8988T (cell line): ENCODE results near the gene IKZF1.
A peak's percentile ranks its signal among the peaks of the same experiment; 100 is the strongest.

Source experiments
- DNase-seq: peaks from one replicate; pipeline ENCODE4 v3.0.0; 2011

The IKZF1 gene

DNA sequence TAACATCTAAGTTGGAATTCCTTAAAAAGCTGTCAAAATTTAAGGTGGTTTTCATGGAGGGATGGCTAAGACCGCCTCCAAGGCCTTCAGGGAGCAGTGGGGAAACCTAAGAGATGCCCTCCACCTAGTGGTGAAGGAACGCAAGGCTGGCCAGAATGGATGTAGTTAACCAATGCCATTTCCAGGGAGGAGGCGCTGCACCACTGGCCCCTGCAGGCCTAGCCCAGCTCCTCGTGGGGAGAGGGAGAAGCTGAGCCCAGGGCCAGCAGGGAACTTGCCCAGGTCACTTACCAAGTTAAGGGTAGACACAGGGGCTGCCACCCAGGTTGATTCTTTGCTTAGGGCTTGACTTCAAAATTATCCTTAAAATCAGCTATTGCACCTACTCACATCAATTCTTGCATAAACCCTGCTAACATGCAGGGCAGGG is 113.6 kb downstream of the IKZF1 start:
- peak; percentile 31 for DNase-seq

DNA sequence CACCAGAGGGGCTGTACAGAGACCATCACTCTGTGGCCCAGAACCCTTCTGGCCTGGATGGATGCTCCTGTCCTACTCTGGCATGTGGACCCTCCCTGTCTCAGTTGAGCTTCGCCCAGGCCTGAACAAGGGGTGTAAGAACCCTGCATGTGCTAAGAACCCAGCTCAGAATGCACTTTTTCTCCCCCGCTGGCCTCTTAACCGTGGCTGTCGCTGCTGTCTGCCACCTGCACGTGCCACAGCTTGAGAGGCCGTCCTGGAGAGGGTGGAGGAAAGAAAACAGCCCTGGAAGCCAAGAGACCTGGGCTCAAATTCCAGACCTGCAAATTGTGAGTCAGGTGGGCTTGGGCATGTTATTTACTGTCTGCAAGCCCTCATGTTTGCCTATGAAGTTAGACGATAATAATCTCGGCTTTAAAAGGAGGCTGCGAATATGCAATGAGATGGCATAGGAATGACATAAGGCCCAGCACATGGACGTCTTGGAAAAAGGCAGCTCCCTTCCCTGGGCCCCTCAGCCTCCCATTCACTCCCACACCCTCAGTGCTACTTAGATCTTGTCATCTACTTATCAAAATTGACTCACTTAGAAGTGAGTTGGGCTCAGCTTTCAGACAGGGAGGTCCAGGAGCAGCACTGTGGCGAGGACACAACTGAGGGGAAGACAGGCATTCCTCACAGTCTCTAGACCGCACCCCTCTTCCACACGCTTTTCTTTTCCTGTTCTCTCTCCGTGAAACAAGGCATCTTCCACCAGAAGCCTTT is 114.2 kb downstream of the IKZF1 start:
- no peak for DNase-seq

GRCh38 chr7:50421043-50421442 is 116.5 kb downstream of the IKZF1 start:
- no peak for DNase-seq

GRCh38 chr7:50422858-50423257 is 118.3 kb downstream of the IKZF1 start:
- DNase-seq = no peak

DNA sequence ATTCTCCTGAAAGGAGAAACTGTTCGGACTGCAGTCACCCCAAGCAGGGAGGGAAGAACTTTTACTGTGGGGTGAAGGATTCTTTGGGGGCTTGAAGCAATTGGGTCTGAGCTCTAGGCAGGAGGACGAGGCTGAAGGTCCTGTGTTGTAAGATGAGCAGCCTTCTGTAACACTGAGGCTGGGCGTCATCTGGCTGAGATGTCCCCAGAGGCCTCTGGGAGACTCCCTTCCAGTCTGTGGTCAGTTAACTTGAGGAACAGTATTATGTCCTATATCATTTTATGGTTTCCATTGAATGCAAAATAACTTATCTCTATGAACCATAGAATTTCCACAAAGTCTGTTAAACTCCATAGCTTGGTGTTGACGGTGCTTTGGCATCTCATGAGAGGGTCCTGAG is 119.3 kb downstream of the IKZF1 start:
- no peak for DNase-seq

GRCh38 chr7:50425318-50425717 is 120.8 kb downstream of the IKZF1 start:
- DNase-seq = no peak

DNA sequence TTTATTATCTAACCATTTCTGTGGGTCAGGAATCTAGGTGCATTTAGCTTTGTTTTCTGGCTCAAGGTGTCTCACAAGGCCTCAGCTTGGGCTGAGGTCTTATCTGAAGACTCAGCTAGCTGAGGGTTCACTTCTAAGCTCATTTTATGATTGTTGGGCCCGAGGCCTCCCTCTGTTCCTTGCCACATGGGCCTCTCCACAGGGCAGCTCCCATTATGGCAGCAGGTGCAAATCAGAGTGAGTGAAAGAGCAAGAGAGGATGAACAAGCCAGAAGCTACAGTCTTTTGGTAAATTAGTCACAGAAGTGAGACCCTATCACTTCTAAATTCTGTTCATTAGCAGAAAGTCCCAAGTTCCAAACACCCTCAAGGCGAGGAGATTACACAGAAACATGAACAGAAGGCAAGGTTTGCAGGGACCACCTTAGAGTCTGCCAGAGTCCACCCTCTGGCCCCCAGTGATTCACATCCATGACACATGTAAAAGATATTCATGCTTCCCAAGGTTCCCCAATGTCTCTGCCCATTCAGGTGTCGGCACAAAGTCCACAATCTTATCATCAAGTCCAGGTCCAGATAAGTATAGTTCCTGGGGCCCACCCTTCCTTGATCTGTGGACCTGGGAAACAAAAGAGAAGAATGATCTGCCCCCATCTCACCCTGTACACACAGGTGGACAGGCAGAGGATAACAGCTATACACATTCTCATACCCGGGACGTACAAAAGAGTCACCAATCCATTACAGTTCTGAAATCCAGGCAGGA is 121.9 kb downstream of the IKZF1 start:
- no peak for DNase-seq

DNA sequence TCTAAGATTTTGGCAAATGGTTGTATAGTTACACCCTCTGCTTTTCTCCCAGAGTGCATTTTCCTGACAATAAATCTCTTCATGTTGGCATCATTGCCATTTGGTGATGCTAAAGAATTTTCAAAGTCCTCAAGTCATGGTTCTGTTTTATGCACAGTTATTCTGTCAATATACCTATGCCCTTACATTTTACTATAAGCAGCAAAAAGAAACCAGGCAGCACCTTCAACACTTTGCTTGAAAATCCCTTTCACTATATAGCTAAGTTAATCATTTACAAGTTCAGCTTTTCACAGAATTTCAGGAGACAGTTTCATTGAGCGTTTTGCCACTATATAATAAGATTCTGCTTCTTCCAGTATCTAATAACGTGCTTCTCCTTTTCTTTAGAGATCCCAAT is 123.0 kb downstream of the IKZF1 start:
- DNase-seq = no peak

DNA sequence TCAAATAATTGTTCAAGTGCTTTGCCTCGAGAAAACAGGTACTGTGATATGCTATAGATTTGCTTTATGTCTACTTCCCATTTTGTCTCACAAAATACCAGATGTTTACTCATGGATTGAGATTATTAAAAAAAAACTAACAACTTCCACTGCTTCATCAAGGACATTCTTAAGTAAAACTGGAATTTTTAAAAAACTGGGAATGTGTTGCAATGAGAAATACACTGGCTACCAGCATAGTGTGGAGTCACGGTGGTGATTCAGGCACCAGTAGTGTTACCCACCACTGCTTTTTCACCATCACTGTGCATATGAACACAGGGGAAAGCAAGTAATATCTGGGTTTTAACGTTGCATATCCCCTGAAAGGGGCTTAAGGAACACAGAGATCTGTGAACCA is 124.4 kb downstream of the IKZF1 start:
- DNase-seq = no peak

GRCh38 chr7:50431316-50431715 is 126.8 kb downstream of the IKZF1 start:
- DNase-seq = no peak

DNA sequence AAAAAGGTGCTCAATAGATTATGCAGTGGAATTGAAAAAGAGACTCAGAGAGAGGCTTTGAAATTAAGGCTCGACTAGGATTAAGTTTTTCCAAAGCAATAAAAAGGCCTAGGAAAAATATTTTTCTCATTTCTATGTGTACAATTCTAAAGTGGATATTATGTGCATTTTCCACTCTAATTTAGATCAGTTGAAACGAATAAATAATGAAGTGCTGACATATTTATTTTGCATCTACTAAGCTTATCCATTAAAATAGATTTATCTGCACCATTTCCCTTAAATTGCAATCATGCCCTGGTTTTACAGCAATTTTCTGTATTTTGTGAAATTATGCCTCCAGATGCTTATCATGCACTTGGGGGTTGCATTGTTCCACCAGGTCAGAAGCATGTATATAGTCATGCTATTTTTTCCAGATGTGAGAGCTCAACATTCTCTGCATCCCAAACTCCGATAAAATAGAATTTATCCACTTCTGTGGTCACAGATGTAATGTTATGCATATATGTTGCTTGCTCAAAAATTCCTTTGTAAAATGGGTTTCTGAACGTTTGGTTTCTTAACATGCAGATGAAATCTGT is 127.3 kb downstream of the IKZF1 start:
- DNase-seq = no peak

DNA sequence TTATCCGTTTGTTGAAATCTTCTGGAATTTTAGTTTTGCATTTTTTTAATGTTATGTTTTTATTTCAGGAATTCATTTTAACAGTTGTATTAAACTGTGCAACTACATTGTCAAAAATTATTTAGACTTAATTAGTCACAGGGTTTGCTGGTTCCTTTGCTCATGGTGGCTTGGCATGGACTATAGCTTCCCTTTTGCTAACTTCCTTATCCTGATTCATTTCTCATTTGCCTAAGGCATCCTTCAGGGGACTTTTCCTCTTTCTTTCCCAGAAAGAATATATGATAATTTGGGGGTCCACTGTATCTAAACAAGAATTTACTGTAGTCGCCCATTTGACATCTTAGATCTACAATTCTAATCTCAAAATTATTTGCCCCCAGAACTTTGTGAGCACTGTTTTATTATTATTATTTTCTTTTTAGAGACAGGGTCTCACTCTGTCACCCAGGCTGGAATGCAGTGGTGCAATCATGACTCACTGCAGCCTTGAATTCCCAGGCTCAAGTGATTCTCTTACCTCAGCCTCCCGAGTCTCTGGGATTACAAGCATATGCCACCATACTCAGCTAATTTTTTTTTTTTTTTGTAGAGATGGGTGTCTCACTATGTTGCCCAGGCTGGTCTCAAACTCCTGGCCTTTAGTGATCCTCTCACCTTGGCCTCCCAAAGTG is 131.8 kb downstream of the IKZF1 start:
- DNase-seq = no peak

DNA sequence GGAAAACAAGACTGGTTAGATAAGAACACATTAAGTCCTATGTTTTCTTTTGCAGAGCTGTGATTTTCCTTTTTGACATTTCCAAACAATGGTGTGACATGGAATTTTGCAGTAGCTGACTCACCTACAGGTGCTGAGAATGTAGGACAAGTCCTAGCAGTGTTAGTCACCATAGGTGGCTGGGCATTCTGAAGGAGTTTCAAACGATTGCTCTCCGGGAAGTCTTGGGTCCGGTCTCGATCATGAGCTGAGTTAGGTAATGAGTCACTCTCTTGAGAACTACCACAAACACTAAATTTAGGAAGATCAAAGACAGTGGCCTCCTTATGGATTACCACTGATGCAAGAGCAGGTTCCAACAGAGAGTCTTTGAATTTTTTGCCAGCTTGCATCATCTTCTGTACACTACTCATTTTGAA is 142.0 kb downstream of the IKZF1 start:
- peak; percentile 37 for DNase-seq

GRCh38 chr7:50448823-50449222 is 144.3 kb downstream of the IKZF1 start:
- no peak for DNase-seq

GRCh38 chr7:50449501-50449880 is 145.0 kb downstream of the IKZF1 start:
- DNase-seq = no peak

GRCh38 chr7:50449881-50450589 is 145.5 kb downstream of the IKZF1 start, which contains the start of gene FIGNL1:
TSS of gene FIGNL1 (minus strand) at chr7:50450350. CDS start at chr7:50447287, 3,063 bp downstream.
- DNase-seq = peak; percentile 58

- no peak for DNase-seq
Observed at GRCh38 chr7:50450590-50451032, 146.1 kb downstream of the IKZF1 start.
